Loucy (cell line): ENCODE results near the gene SLAIN2.

Source experiments
- EZH2phosphoT487 ChIP-seq: fragments of 200-600 bp; IDR thresholded peaks from 2 replicates; pipeline ENCODE4 v1.6.1; 2018; ENCODE audit warnings: antibody characterized with exemption, mild to moderate bottlenecking, moderate library complexity, borderline replicate concordance
- TF ChIP-seq, protein P1 (sequence below): fragments of 200-600 bp; sonication (generic); conservative IDR thresholded peaks from 2 replicates; pipeline ENCODE4 v1.5.1; 2014; ENCODE audit warnings: mild to moderate bottlenecking, antibody characterized with exemption, low read length

DNA sequence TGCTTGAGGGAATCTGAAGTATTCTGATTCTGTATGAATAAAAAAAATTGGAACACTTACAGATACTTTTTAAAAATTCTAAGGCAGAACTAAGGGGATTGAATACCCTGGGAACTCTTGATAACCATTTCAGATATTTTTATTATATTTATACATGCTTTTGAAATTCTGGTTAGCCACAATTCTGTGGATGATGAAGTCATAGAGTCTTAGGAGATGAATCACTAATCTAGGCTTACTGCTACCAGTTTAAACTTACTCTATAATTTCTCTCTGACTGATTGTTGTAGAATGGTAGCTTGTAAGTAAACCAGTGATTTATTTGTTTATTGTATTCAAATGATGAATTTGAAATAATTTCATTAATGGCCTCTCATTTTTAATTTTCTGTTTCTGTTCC lies 11.4 kb upstream of the SLAIN2 start:
- TF ChIP-seq, protein P1, sequence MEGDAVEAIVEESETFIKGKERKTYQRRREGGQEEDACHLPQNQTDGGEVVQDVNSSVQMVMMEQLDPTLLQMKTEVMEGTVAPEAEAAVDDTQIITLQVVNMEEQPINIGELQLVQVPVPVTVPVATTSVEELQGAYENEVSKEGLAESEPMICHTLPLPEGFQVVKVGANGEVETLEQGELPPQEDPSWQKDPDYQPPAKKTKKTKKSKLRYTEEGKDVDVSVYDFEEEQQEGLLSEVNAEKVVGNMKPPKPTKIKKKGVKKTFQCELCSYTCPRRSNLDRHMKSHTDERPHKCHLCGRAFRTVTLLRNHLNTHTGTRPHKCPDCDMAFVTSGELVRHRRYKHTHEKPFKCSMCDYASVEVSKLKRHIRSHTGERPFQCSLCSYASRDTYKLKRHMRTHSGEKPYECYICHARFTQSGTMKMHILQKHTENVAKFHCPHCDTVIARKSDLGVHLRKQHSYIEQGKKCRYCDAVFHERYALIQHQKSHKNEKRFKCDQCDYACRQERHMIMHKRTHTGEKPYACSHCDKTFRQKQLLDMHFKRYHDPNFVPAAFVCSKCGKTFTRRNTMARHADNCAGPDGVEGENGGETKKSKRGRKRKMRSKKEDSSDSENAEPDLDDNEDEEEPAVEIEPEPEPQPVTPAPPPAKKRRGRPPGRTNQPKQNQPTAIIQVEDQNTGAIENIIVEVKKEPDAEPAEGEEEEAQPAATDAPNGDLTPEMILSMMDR = no peak
- TF ChIP-seq EZH2phosphoT487 = no peak
